HEK293 (cell line): ENCODE data around the gene ANTKMT.

Source experiments
- CTCF ChIA-PET: fragments of 350-600 bp; formaldehyde crosslinking; extraction: SDS; loops from one replicate; lab custom pipeline; 2021; ENCODE audit warnings: antibody characterized with exemption; lab: Yijun Ruan, JAX
- POLR2A ChIA-PET: fragments of 300-600 bp; formaldehyde crosslinking; extraction: SDS; loops from one replicate; lab custom pipeline; 2020; ENCODE audit warnings: antibody characterized with exemption, inconsistent platforms; lab: Yijun Ruan, JAX
- H3K27ac ChIP-seq: fragments of 200-500 bp; sonication (Bioruptor generic); 2 replicates; pipeline ENCODE4 v1.5.1; 2014; ENCODE audit warnings: low read depth, low read length, control low read depth, inconsistent platforms; ENCODE audit errors: extremely low read depth
- H3K36me3 ChIP-seq, 2 experiments: fragments of 200-500 bp in 1 of 2; sonication (Bioruptor generic) in 1 of 2; 1 replicate in 1 of 2; 2 replicates in 1 of 2; pipeline ENCODE4 v1.5.1; 2014 to 2017; ENCODE audit warnings: inconsistent platforms in 2 of 2, low read length in 2 of 2; ENCODE audit not compliant: control insufficient read depth in 2 of 2, insufficient read depth in 1 of 2
- H3K4me1 ChIP-seq: fragments of 200-500 bp; sonication (Bioruptor generic); 2 replicates; pipeline ENCODE4 v1.5.1; 2014; ENCODE audit warnings: mild to moderate bottlenecking, low read length, inconsistent platforms; ENCODE audit not compliant: control insufficient read depth, insufficient read depth
- H3K4me3 ChIP-seq: 2 replicates; pipeline ENCODE4 v1.5.1; 2011; ENCODE audit warnings: low read depth, mild to moderate bottlenecking, control low read depth, low read length, moderate library complexity
- H3K9me3 ChIP-seq: fragments of 200-500 bp; sonication (Bioruptor generic); 2 replicates; pipeline ENCODE4 v1.5.1; 2014; ENCODE audit warnings: low read depth, low read length, inconsistent platforms; ENCODE audit not compliant: control insufficient read depth, insufficient read depth
- ATF2 ChIP-seq: fragments of 450-650 bp; formaldehyde crosslinking; IDR thresholded peaks from 2 replicates; pipeline ENCODE4 v1.5.1; 2016; ENCODE audit warnings: missing biosample characterization, missing genetic modification characterization, low read depth
- GFI1B ChIP-seq: fragments of 450-650 bp; formaldehyde crosslinking; IDR thresholded peaks from 2 replicates; pipeline ENCODE4 v1.5.1; 2016; ENCODE audit warnings: missing biosample characterization, missing genetic modification characterization
- GLI4 ChIP-seq: fragments of 450-650 bp; formaldehyde crosslinking; IDR thresholded peaks from 2 replicates; pipeline ENCODE4 v1.5.1; 2016; ENCODE audit warnings: missing biosample characterization, missing genetic modification characterization
- HOXA7 ChIP-seq: sonication (generic); formaldehyde crosslinking; IDR thresholded peaks from 2 replicates; pipeline ENCODE4 v1.8.1; 2022; ENCODE audit warnings: missing genetic modification reagents, borderline replicate concordance
- KLF7 ChIP-seq: fragments of 450-650 bp; formaldehyde crosslinking; IDR thresholded peaks from 2 replicates; pipeline ENCODE4 v1.5.1; 2016; ENCODE audit warnings: missing biosample characterization, missing genetic modification characterization, borderline replicate concordance
- PATZ1 ChIP-seq: fragments of 450-650 bp; formaldehyde crosslinking; IDR thresholded peaks from 2 replicates; pipeline ENCODE4 v1.5.1; 2016; ENCODE audit warnings: missing biosample characterization, missing genetic modification characterization
- REST ChIP-seq: fragments of 450-650 bp; formaldehyde crosslinking; IDR thresholded peaks from 2 replicates; pipeline ENCODE4 v1.5.1; 2016; ENCODE audit warnings: missing biosample characterization, missing genetic modification characterization
- ZNF148 ChIP-seq: fragments of 450-650 bp; formaldehyde crosslinking; IDR thresholded peaks from 2 replicates; pipeline ENCODE4 v1.5.0; 2017; ENCODE audit warnings: missing biosample characterization, missing genetic modification characterization, borderline replicate concordance
- ZNF221 ChIP-seq: fragments of 450-650 bp; formaldehyde crosslinking; IDR thresholded peaks from 2 replicates; pipeline ENCODE4 v1.5.1; 2017; ENCODE audit warnings: missing biosample characterization, missing genetic modification characterization, borderline replicate concordance
- ZNF248 ChIP-seq: fragments of 450-650 bp; formaldehyde crosslinking; IDR thresholded peaks from 2 replicates; pipeline ENCODE4 v1.5.1; 2017; ENCODE audit warnings: missing biosample characterization, missing genetic modification characterization
- ZNF274 ChIP-seq, 2 experiments: fragments of 200-500 bp in 1 of 2; fragments of 450-650 bp in 1 of 2; sonication (Bioruptor generic) in 1 of 2; formaldehyde crosslinking in 1 of 2; IDR thresholded peaks; 2 replicates each; pipeline versions ENCODE4 v1.5.1 to v1.6.1; 2014 to 2016; ENCODE audit warnings: borderline replicate concordance in 1 of 2, inconsistent platforms in 1 of 2, low read length in 1 of 2, missing biosample characterization in 1 of 2, missing genetic modification characterization in 1 of 2
- ZNF488 ChIP-seq: fragments of 450-650 bp; formaldehyde crosslinking; IDR thresholded peaks from 2 replicates; pipeline ENCODE4 v1.5.1; 2016; ENCODE audit warnings: missing biosample characterization, missing genetic modification characterization
- ZNF747 ChIP-seq: fragments of 450-650 bp; formaldehyde crosslinking; IDR thresholded peaks from 2 replicates; pipeline ENCODE4 v1.5.1; 2016; ENCODE audit warnings: missing biosample characterization, missing genetic modification characterization
- ZSCAN16 ChIP-seq: fragments of 450-650 bp; formaldehyde crosslinking; IDR thresholded peaks from 2 replicates; pipeline ENCODE4 v1.5.1; 2016; ENCODE audit warnings: missing biosample characterization, missing genetic modification characterization
- TF ChIP-seq, protein P1 (sequence below): fragments of 450-650 bp; formaldehyde crosslinking; IDR thresholded peaks from 2 replicates; pipeline ENCODE4 v1.5.1; 2017; ENCODE audit warnings: missing biosample characterization, mild to moderate bottlenecking, missing genetic modification characterization, moderate library complexity

ANTKMT gene

DNA sequence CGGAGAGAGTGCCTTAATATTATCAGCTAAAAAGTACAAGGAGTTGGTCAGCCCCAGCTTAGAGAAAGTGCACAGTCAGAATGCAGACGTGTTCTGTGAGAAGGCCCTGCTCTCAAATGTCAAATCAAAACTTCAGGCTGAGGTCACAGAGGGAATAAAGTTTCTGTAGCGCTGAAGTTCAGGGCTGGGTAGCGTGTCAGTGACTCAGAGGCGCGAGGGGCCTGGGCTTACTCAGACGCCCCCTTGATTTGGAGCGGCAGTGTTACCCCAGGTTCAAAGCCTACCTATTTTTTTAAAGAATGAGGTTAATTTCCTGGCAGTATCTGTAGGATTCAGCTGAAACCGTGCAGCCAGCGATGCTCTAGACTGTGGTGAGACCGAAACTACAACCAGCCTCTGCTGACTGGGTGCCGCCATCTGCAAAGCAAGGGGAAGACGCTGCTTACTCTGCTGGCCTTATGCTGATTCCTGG, 15.1 kb downstream of the ANTKMT start (continued):
- TF ChIP-seq ZNF148 (tag by site-specific recombination) (no peak), ZNF488 (tag by site-specific recombination) (no peak), PATZ1 (tag by site-specific recombination) (no peak), ZNF274 (IDR thresholded peaks at IDR 0.05; ENCODE audit: low read length) (no peak), ZNF274 (tag by site-specific recombination; IDR thresholded peaks at IDR 0.05; ENCODE audit: borderline replicate concordance) (no peak), GLI4 (no peak)
- TF ChIP-seq, protein P1, sequence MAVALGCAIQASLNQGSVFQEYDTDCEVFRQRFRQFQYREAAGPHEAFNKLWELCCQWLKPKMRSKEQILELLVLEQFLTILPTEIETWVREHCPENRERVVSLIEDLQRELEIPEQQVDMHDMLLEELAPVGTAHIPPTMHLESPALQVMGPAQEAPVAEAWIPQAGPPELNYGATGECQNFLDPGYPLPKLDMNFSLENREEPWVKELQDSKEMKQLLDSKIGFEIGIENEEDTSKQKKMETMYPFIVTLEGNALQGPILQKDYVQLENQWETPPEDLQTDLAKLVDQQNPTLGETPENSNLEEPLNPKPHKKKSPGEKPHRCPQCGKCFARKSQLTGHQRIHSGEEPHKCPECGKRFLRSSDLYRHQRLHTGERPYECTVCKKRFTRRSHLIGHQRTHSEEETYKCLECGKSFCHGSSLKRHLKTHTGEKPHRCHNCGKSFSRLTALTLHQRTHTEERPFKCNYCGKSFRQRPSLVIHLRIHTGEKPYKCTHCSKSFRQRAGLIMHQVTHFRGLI: no peak

DNA sequence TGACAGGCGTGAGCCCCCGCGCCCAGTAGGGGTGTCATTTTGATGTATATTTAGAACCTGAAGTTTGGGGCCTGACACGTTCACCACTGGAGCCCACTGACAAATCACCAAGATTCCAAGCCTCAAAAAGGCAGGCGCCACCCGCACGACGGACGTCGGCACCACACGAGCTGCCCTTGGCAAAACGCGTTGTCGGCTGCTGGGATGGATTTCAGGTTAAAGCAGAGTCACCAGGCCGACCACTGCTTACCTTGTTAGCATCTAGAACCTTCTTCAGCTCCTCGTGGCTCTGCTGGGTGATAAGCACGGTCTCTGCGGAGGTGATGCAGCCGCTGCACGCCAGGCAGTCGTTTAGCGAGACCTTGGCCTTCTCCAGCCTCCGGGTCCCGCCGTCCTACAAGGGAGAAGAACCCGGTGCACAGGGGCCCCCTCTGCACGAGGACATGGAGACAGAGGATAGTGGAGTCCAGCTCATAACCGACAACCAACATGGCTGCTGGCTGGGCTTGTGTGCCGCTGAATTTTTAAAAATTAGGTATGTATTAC, 16.1 kb downstream of the ANTKMT start:
- ChIA-PET POLR2A (interaction anchor here (1.9 kb wide), 1 partner anchor 9 kb away, joined by 4 read pairs; no protein-coding TSS in a partner anchor), CTCF (interaction anchor here (0.6 to 1.3 kb wide), 3 partner anchors 17 to 283 kb away, joined by 3 to 5 read pairs (median 4); no protein-coding TSS in a partner anchor)
- no peak for TF ChIP-seq REST
- no peak for TF ChIP-seq HOXA7
- TF ChIP-seq KLF7 (tag by site-specific recombination): no peak
- no peak for TF ChIP-seq GFI1B (tag by site-specific recombination)
- TF ChIP-seq ZNF747 (tag by site-specific recombination): no peak
- no peak for TF ChIP-seq ZSCAN16 (tag by site-specific recombination)
- TF ChIP-seq ZNF248 (tag by site-specific recombination): no peak
- TF ChIP-seq ATF2 (tag by site-specific recombination): no peak
- no peak for TF ChIP-seq ZNF221 (tag by site-specific recombination)
- TF ChIP-seq, all 188 proteins: peak for 0
- Histone ChIP-seq H3K9me3 (no peaks in the 10 kb centered on the region), H3K4me1 (0 out of 2 replicates have a peak, but pooled peaks cover 2% of the 10 kb centered on the region), H3K36me3 (peaks cover 6 to 63% of the 10 kb centered on the region in 2 experiments; a peak in 2 of 3 replicates), H3K27ac (no peak overlapping the region), H3K4me3 (no peak overlapping the region)
